ENCODE data around the gene GDI1. TPM values are rescaled to one million over a fixed set of nuclear protein-coding genes. Genes with fewer than 3 reads are reported as not detected.

GDI1 gene
- total RNA-seq, 1 donor from 2014 or later, result 177 TPM

DNA sequence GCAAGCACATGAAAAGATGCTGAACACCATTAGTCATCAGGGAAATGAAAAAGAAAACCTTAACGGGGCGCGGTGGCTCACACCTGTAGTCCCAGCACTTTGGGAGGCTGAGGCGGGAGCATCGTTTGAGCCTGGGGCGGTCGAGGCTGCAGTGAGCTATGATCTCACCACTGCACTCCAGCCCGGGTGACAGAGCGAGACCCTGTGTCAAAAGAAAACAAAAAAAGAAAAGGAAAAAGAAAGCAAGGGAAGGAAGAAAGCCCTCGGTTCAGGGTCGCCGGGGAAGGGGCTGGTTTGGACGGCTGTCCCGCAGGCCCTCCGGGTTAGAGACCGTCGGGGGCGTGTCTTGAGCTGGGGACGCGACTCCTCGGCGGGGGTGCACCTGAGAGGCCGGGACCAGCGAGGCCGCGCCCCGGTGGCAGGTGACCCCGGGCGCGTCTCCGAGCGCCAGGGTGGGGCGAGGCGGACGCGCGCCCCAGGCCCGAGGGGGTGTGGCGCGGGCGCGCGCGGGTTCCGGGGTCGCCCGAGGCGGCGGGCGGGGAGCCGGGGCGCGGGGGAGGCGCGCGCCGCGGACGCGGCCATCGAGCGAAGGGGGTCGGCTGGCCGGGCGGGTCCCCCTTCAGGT lies 20.6 kb downstream of the GDI1 start:
- intact Hi-C loops (cut with DNase I), result no loop called here
- peak; percentile 20 for ATAC-seq
- DNase-seq (ENCODE audit: low spot score), result no peak

DNA sequence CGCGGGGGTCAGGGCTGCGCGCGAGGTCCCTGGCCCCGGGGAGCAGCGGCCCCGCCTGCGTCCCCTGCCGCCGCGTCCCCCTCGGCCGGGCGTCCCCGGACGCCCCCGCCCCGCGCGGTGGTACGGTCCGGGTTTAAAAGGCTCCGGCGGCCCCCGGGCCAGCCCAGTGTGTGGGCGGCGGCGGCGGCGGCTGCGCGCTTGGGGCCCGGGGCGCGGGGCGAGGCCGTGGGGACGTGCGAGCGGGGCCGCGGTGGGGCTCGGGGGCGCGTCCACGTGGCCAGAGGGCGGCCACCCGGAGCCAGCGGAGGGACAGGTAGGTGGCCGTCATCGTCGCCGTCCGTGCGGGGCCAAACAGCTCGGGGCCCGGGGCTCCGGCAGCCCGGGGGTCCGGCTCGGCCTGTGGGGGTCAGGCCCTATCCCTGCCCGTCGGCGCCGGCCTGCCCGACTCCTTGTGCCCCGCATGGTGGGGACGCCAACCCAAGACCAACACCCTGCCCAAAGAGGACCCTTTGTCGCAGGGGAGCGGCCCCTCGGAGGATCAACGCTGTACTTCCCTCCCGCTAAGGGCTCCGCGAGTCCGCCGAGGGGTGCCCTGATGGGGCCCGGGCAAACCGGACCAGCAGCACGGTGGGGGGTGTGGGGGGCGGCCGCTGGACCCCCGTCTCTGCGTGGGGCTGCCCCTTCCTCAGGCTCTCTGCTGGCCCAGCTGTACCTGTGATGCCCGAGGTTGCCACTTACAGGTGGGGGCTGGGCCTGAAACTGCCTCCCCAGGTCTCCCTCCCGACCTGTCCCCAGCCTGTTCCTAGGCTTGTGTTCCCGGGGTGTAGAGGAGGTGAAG lies 21.4 kb downstream of the GDI1 start, which contains the start of gene PLXNA3:
Gene PLXNA3, plus strand, starts transcription at position 166 of the 838 bp plus-strand sequence. CDS start 1,903 bp downstream, outside the sequence.
- DNase-seq (ENCODE audit: low spot score), result peak; percentile 72
- ATAC-seq, result peak; percentile 43
- intact Hi-C loops (cut with DNase I), result no loop called here

DNA sequence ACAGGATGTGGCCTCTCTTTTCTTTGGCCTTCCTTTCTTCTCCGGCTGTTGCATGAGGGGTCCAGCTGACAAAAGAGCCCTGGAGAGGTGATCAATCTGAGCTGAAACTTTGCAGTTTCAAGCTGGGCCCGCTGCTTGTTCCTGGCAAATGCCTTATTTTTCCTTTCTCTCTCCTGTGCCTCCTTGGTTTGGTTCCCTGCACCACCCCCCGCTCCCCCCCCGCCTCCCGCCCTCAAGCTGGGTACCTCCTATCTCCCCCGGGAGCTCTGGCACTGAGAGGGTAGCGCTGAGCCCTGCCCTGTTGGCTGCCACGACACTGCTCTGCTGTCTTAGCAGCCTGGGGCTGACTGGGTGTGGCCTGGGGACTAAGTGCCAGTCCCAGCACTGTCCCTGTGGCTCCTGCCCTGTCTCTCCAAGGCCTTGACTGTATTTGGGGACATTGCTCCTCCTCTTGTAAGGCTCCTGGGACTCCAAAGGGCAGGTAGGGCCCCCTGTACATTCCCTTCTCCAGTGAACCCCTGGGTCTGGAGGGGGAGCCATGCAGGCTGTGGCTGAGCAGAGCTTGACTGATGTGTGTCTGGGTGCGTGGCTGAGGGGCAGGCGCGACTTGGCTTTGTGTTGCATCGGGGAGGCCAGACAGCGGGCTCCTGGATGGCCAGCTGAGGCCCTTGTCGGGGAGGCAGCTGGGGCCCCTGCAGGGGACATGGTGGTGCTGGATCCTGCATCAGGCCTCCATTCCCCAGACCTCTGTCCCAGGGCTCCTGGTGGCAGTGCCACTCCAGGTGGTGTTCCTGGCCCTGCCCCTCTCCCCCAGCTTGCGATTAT lies 22.2 kb downstream of the GDI1 start:
- no peak for DNase-seq (ENCODE audit: low spot score)
- intact Hi-C loops (cut with DNase I), result no loop called here
- ATAC-seq, result peak; percentile 39

DNA sequence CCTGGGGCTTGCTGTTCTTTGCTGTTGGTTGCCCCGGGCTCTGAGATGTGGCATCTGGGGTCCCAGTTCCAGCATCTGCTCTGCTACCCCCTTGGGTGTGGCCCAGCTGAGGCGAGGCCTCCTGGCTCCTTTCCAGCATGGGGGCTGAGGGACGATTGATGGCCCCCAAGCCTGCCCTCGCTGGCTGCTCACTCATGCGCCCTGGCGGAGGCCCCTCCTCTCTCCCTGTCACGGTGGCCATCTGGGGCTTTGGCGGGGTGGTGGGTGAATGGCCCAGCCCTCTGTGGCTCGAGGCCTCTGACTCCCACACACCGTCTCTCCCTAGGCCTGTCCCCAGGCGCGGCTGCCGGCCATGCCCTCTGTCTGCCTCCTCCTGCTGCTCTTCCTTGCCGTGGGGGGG lies 22.9 kb downstream of the GDI1 start:
- intact Hi-C loops (cut with DNase I), result no loop called here
- ATAC-seq, result peak; percentile 47
- DNase-seq (ENCODE audit: low spot score), result no peak

DNA sequence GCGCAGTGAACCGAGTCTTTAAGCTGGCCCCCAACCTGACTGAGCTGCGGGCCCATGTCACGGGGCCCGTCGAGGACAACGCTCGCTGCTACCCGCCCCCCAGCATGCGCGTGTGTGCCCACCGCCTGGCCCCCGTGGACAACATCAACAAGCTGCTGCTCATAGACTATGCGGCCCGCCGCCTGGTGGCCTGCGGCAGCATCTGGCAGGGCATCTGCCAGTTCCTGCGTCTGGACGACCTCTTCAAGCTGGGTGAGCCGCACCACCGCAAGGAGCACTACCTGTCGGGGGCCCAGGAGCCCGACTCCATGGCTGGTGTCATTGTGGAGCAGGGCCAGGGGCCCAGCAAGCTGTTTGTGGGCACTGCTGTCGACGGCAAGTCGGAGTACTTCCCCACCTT lies 23.4 kb downstream of the GDI1 start:
- ATAC-seq (no peak), DNase-seq (ENCODE audit: low spot score) (no peak)
- intact Hi-C loops (cut with DNase I), result no loop called here

DNA sequence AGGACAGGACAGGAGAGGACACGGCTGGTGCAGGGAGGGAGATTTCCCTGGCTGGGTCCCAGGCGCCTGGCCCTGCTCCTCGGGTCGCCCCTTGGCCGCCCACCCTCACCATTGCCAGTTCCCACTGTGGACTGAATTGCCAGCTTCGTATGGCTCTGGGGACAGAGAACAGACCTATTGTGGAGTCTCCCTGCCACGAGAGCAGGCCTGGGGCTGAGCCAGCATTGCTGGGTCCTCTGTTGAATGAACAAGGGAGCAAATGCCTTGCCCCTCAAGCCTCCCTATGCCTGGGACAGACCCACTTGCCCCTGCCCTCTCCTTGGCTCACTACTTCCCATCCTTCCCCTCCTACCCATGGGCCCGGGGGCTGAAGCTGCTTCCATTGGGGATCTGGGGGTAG lies 25.4 kb downstream of the GDI1 start:
- DNase-seq (ENCODE audit: low spot score) (no peak), ATAC-seq (no peak)
- intact Hi-C loops (cut with DNase I), result no loop called here

DNA sequence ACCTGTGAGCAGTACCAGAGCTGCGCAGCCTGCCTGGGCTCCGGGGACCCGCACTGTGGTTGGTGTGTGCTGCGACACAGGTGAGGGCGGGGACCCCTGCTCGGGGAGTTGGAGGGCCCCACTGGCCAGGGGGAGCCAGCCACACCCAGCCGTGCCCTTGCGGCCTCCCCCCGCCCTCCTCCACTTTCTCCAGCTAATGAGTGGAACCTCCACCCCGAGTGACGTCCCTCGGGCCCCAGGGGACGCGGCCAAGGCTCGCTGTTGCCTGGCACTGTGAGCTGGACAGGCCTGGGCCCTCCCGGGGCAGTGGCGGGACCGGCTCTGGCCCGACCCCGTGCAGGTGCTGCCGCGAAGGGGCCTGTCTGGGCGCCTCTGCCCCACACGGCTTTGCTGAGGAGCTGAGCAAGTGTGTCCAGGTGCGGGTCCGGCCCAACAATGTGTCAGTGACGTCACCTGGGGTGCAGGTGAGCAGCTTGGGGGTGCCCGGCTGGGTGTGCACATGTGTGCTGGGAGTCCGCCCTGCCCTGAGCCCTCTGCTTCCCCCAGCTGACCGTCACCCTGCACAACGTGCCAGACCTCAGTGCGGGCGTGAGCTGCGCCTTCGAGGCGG lies 26.8 kb downstream of the GDI1 start:
- no peak for ATAC-seq
- DNase-seq (ENCODE audit: low spot score), result no peak
- intact Hi-C loops (cut with DNase I), result no loop called here

DNA sequence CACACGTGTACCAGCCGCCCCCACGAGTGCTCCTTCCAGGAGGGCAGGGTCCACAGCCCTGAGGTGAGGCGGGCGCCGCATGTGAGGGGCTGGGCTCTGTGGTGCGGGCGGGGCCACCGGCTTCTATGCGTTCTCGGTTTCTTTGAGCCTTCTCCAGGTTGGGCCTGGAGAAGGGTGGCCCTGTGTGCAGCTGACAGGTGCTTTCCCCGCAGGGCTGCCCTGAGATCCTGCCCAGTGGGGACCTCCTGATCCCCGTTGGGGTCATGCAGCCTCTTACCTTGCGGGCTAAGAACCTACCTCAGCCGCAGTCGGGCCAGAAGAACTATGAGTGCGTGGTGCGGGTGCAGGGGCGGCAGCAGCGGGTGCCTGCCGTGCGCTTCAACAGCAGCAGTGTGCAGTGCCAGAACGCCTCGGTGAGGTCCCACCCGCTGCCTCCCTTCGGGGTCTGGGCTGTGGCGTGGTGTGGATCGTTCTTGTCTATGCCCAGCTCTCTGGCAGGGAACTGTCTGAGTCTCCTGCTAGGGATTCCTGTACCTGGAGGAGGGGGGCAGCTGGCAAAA lies 27.9 kb downstream of the GDI1 start:
- intact Hi-C loops (cut with DNase I), result no loop called here
- no peak for DNase-seq (ENCODE audit: low spot score)
- no peak for ATAC-seq

DNA sequence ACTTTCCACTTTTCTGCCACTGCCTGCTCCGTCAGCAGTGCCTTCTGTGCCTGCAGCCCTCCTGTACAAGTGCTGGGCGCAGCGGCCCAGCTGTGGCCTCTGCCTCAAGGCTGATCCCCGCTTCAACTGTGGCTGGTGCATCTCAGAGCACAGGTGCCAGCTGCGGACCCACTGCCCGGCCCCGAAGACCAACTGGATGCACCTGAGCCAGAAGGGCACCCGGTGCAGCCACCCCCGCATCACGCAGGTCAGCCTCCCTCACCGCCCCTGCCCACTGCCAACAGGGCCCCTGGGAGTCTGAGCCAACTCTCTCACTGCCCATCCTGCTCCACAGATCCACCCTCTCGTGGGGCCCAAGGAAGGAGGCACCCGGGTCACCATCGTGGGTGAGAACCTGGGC lies 28.6 kb downstream of the GDI1 start:
- ATAC-seq (no peak), DNase-seq (ENCODE audit: low spot score) (no peak)
- intact Hi-C loops (cut with DNase I), result no loop called here

DNA sequence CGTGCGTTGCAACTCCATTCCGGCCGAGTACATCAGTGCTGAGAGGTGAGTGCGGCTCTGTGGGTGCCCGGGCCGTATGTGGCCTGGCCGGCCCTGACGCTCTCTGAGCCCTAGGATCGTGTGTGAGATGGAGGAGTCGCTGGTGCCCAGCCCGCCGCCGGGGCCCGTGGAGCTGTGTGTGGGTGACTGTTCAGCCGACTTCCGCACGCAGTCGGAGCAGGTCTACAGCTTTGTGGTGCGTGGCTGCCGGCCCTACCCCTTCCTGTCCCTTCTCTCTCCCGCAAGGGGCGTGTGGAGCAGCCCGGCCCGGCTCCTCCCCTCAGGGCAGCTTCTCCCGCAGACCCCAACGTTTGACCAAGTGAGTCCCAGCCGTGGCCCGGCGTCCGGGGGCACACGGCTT lies 29.1 kb downstream of the GDI1 start:
- DNase-seq (ENCODE audit: low spot score), result no peak
- no peak for ATAC-seq
- intact Hi-C loops (cut with DNase I), result no loop called here

DNA sequence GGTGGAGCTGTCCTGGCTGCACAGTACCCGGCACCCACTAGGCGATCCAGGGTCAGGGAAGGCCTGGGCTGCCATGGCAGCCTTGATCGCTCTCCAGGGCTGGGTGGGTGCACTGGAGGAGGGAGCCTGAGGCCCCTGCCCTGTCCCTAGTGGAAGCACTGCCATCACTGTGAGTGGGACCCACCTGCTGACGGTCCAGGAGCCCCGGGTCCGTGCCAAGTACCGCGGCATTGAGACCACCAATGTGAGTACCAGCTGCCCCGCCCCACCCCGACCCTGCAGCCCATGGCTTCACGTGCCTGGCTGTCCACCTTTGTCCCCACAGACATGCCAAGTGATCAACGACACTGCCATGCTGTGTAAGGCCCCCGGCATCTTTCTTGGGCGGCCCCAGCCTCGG lies 30.0 kb downstream of the GDI1 start:
- DNase-seq (ENCODE audit: low spot score) (no peak), ATAC-seq (no peak)
- intact Hi-C loops (cut with DNase I), result no loop called here

DNA sequence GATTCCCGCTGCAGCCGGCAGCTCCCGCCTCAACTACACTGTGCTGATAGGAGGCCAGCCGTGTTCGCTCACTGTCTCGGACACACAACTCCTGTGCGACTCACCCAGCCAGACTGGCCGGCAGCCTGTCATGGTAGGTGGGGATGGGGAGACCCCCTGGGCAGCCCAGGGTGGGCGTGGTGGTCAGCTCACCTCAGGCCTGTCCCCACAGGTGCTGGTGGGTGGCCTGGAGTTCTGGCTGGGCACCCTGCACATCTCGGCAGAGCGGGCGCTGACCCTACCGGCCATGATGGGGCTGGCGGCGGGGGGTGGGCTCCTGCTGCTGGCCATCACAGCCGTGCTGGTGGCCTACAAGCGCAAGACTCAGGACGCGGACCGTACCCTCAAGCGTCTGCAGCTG lies 30.6 kb downstream of the GDI1 start:
- DNase-seq (ENCODE audit: low spot score), result no peak
- intact Hi-C loops (cut with DNase I), result no loop called here

DNA sequence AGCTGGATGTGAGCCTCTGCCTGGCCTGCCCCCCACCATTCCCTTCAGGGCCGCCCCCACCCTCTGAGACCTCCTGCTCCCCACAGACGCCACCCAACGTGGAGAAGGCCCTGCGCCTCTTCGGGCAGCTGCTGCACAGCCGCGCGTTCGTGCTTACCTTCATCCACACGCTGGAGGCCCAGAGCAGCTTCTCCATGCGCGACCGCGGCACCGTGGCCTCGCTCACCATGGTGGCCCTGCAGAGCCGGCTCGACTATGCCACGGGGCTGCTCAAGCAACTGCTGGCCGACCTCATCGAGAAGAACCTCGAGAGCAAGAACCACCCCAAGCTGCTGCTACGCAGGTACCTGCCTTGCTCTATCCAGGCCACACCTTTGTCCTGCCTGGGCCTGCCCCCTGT lies 31.3 kb downstream of the GDI1 start:
- intact Hi-C loops (cut with DNase I), result no loop called here
- no peak for DNase-seq (ENCODE audit: low spot score)
- no peak for ATAC-seq

More for the DNA sequence above, 30.6 kb downstream of the GDI1 start:
- ATAC-seq, result no peak

DNA sequence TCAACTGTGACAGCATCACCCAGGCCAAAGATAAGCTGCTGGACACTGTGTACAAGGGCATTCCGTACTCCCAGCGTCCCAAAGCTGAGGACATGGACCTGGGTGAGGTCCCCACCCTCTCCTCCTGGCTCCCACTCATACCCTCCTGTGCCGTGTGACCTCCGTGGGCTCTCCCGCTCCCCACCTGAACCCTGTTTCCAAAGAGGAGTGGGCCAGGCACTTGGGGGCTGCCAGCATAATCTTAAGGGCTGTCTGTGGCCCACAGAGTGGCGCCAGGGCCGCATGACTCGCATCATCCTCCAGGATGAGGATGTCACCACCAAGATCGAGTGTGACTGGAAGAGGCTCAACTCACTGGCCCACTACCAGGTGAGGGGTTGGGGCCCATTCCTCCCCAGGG lies 32.2 kb downstream of the GDI1 start:
- intact Hi-C loops (cut with DNase I), result no loop called here
- no peak for DNase-seq (ENCODE audit: low spot score)
- ATAC-seq, result no peak

DNA sequence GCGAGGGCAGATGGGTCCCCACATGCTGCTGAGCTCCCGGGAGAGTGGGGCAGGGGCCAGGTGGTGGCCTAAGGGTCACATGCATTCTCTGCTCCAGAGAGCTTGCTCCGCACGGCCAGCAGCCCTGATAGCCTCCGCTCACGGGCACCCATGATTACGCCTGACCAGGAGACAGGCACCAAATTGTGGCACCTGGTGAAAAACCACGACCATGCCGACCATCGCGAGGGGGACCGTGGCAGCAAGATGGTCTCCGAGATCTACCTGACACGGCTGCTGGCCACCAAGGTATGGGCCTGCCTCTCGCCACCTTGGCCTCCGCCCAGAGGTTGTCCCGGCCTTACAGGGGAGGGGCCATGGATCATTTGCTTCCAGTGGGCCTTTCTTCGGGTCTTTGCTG lies 32.9 kb downstream of the GDI1 start:
- intact Hi-C loops (cut with DNase I), result no loop called here
- DNase-seq (ENCODE audit: low spot score) (no peak), ATAC-seq (no peak)

DNA sequence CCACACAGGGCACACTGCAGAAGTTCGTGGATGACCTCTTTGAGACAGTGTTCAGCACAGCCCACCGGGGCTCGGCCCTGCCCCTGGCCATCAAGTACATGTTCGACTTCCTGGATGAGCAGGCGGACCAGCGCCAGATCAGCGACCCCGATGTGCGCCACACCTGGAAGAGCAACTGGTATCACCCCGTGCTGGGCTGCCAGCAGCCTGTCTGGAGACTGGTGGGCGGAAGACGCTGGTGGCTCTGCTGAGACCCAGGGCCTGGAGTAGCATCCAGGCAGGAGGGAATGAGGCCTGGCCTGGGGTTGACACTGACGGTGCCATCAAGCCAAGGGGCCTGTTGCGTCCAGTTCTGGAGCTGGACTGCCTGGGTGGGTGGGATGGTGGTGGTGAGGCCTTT lies 33.5 kb downstream of the GDI1 start:
- intact Hi-C loops (cut with DNase I), result no loop called here
- no peak for ATAC-seq
- no peak for DNase-seq (ENCODE audit: low spot score)

DNA sequence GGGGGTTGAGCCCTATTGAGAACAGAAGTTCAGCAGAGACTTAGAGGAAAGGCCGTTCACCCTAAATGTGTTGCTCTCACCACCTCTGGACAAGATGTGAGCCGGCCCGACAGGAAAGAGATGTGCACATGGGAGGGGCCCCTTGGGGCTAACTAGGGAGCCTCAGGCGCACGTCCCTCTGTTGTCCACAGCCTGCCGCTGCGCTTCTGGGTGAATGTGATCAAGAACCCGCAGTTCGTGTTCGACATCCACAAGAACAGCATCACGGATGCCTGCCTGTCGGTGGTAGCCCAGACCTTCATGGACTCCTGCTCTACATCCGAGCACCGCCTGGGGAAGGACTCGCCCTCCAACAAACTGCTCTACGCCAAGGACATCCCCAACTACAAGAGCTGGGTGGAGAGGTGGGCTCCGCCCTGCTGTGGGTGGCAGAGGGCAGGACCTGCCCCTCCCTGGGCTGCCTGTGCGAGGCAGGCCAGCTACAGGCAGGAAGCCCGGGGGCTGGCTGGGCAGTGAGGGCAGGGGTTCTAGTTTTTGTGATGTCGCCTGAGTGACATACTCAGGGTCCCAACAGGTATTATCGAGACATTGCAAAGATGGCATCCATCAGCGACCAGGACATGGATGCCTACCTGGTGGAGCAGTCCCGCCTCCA lies 34.1 kb downstream of the GDI1 start:
- DNase-seq (ENCODE audit: low spot score) (no peak), ATAC-seq (no peak)
- intact Hi-C loops (cut with DNase I), result no loop called here

DNA sequence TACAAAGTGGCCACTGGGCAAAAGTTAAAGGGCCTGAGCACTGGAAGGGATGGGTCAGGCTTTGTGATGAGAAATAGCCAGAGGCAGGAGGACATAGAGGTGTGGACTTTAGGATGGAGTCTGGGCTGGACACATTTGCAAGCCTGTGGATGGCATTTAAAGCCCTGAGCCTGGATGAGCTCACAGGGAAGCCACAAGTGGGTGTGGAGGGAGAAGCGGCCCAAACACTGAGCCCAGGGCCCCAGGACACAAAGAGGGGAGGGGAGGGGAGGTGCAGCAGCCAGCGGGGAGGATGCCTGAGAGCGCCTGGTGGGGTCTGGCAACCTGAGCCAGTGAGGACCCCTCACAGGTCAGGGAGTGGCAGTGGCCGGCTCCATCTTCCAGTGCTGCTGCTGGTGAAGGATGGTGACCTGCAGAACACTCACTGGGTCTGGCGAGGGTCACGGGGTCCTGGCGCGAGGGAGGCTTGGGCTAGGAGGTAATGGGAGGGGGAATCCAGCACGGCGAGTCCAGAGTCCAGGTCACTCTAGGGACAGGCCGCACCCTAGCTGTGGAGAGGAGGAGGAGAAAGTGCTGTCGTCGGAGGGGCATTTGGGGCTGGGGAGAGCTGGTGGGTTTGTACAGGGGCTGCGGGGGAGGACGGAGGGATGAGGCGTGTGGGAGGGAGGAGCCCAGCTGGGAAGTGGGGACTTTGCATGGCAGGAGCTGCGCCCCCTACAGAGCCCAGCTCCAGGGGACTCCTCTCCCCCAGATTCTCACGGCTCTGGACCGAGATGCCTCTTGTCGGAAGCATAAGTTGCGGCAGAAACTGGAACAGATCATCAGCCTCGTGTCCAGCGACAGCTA lies 35.1 kb downstream of the GDI1 start:
- DNase-seq (ENCODE audit: low spot score) (no peak), ATAC-seq (no peak)
- intact Hi-C loops (cut with DNase I), result no loop called here

Data from sciatic nerve (tissue), 2 donors.